NCI-H82 treated with DMSO at 0.1 percent for 48 hours (cell line): ENCODE data around the gene ZC3H12D.

Experiments used
- DNase-seq: peaks from one replicate; lab custom pipeline; 2025; ENCODE audit not compliant: unreplicated experiment; lab: John Stamatoyannopoulos, UW

The ZC3H12D gene

GRCh38 chr6:149443411-149444181 lies 41.2 kb downstream of the ZC3H12D start:
- DNase-seq, result no peak

- DNase-seq, result no peak
Measured at GRCh38 chr6:149441740-149442139, 43.1 kb downstream of the ZC3H12D start.

GRCh38 chr6:149440735-149441671 lies 43.8 kb downstream of the ZC3H12D start:
- no peak for DNase-seq

- no peak for DNase-seq
Measured at GRCh38 chr6:149439626-149440025, 45.2 kb downstream of the ZC3H12D start.

- DNase-seq, result no peak
Measured at GRCh38 chr6:149438855-149439254, 46.0 kb downstream of the ZC3H12D start.

- DNase-seq, result no peak
Measured at GRCh38 chr6:149437212-149437611, 47.6 kb downstream of the ZC3H12D start.

GRCh38 chr6:149436647-149437046 lies 48.2 kb downstream of the ZC3H12D start:
- DNase-seq, result no peak

- no peak for DNase-seq
Measured at GRCh38 chr6:149435919-149436586, 48.8 kb downstream of the ZC3H12D start.

GRCh38 chr6:149433881-149434280 lies 50.9 kb downstream of the ZC3H12D start:
- no peak for DNase-seq

GRCh38 chr6:149433405-149433804 lies 51.4 kb downstream of the ZC3H12D start:
- no peak for DNase-seq

GRCh38 chr6:149431905-149432775 lies 52.7 kb downstream of the ZC3H12D start:
- DNase-seq, result peak; percentile 71

GRCh38 chr6:149429427-149430360 lies 55.1 kb downstream of the ZC3H12D start:
- DNase-seq, result no peak

GRCh38 chr6:149428606-149429005 lies 56.2 kb downstream of the ZC3H12D start:
- no peak for DNase-seq

GRCh38 chr6:149425754-149426153 lies 59.1 kb downstream of the ZC3H12D start:
- DNase-seq, result no peak

- no peak for DNase-seq
Measured at GRCh38 chr6:149425224-149425623, 59.6 kb downstream of the ZC3H12D start.

GRCh38 chr6:149423964-149424440 lies 60.8 kb downstream of the ZC3H12D start:
- no peak for DNase-seq

GRCh38 chr6:149422581-149422980 lies 62.2 kb downstream of the ZC3H12D start:
- no peak for DNase-seq

- no peak for DNase-seq
Measured at GRCh38 chr6:149421132-149421531, 63.7 kb downstream of the ZC3H12D start.

GRCh38 chr6:149419696-149420404 lies 65.0 kb downstream of the ZC3H12D start:
- DNase-seq, result no peak
